ENCODE data around the gene USP3. TPM values are rescaled to one million over a fixed set of nuclear protein-coding genes. Genes with fewer than 3 reads are reported as not detected.
A peak's percentile ranks its signal among the peaks of the same experiment; 100 is the strongest.

USP3 gene
- total and polyA plus RNA-seq, 8 donors, result 37.4 to 80.7 (median 42.3) TPM

DNA sequence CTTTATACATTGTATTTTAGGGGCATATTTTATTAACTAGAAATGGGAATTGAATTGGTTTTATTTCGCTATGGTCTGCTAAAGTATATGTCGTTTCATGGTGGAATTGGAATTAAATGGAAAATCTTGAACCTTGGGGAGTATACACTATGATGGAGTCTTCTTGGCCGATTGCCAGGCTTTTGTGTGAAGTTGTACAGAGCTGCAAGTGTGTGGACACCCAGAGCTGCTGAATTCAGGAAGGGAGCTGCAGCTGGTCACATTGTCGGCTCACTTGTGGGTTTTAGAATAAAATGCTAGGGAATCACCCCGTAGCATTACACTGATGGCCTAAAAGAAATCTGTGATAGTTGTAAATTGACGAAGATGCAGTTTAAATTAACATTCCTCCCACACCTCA, 35.1 kb downstream of the USP3 start:
- Histone ChIP-seq H3K27ac (no peak overlapping the region), H3K9me3 (no peaks in the 10 kb centered on the region), H3K27me3 (no peaks in the 10 kb centered on the region), H3K4me3 (no peak overlapping the region), H3K36me3 (peaks cover 0 to 30% of the 10 kb centered on the region in 2 donors), H3K4me1 (peaks cover 0 to 54% of the 10 kb centered on the region in 2 donors)
- ATAC-seq (no peak), DNase-seq (no peak)
- TF ChIP-seq, protein P1, sequence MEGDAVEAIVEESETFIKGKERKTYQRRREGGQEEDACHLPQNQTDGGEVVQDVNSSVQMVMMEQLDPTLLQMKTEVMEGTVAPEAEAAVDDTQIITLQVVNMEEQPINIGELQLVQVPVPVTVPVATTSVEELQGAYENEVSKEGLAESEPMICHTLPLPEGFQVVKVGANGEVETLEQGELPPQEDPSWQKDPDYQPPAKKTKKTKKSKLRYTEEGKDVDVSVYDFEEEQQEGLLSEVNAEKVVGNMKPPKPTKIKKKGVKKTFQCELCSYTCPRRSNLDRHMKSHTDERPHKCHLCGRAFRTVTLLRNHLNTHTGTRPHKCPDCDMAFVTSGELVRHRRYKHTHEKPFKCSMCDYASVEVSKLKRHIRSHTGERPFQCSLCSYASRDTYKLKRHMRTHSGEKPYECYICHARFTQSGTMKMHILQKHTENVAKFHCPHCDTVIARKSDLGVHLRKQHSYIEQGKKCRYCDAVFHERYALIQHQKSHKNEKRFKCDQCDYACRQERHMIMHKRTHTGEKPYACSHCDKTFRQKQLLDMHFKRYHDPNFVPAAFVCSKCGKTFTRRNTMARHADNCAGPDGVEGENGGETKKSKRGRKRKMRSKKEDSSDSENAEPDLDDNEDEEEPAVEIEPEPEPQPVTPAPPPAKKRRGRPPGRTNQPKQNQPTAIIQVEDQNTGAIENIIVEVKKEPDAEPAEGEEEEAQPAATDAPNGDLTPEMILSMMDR (IDR thresholded peaks at IDR 0.05), result no peak
- intact Hi-C loops (cut with DNase I), result no loop called here

DNA sequence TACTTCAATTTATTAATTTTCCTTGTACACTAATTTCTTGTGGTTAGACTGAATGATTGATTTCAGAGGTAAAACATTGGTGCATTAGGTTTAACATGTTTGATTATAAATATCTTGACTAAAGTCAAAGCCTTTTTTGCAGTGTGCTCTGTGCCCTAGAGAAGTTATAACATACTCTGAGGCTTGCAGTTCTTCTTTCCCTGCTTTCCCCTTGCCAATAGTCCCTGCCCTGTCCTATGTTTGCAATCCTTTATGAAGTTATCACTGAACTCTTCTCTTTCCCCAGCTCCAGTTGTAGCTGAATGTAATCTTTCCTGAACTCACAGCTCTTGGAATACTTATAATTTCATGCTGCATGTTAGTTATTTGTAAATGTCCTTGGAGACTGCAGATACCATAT, 35.6 kb downstream of the USP3 start:
- TF ChIP-seq, protein P1 (IDR thresholded peaks at IDR 0.05), result no peak
- no peak for DNase-seq
- intact Hi-C loops (cut with DNase I), result no loop called here
- Histone ChIP-seq H3K4me3 (no peak overlapping the region), H3K36me3 (peaks cover 0 to 30% of the 10 kb centered on the region in 2 donors), H3K4me1 (peaks cover 0 to 56% of the 10 kb centered on the region in 2 donors), H3K9me3 (no peaks in the 10 kb centered on the region), H3K27ac (no peak overlapping the region), H3K27me3 (no peaks in the 10 kb centered on the region)
- ATAC-seq, result no peak

DNA sequence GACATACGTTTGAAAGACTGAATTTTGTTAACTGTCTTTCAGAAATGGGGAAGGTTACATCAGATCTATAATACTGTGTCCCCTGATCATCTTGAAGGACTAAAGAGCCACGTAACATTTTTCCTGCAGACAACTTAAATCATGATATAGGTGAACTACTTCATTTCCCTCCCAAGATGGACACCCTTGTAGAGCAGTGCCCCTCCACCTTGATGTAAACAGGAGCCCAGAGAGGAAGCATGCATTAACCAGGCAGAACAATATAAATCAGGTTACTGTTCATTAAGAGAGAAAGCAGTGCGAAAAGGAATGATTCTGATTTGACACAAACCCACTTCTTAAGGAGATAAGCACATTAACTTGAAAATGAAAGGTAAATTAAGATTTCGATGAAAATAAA, 36.1 kb downstream of the USP3 start:
- Histone ChIP-seq H3K27ac (no peak overlapping the region), H3K4me3 (no peak overlapping the region), H3K36me3 (peaks cover 0 to 30% of the 10 kb centered on the region in 2 donors), H3K27me3 (no peaks in the 10 kb centered on the region), H3K9me3 (no peaks in the 10 kb centered on the region), H3K4me1 (peaks cover 0 to 56% of the 10 kb centered on the region in 2 donors)
- ATAC-seq (no peak), DNase-seq (no peak)
- intact Hi-C loops (cut with DNase I), result no loop called here
- TF ChIP-seq, protein P1 (IDR thresholded peaks at IDR 0.05), result no peak

DNA sequence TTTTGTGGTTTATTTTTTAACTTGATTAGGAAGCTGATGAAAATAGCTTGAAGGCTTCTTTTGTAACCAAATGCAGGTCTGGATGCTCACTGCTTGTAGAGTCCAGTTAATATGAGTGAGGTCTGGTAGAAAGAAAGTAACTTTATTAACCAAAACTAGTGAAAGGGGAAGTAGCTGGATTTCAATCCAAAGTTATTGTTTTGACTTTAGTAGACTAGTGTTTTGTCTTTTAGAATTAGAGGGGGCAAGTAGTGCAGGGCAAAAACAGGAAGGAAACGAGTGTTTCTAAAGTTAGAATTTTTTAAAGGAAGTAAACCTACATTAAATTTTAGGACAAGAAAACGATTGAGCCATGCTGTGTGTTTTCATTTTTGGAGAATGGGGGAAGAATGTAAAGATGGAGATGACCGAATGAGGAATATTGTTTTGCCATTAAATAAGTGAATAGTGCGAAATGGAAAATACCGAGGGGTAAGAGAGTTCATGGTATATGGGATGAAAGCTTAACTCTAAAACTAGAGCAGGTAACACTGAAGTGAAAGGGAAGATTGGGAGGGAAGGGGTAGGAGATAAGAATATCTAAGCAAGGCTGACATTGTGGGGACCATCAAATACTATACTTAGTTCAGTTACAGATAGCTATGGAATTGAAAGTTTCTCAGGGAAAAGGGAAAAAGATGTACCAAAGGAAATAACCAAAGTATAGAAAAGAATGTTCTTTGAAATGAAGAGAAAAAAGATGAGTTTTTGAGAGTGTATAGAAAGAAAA, 40.0 kb downstream of the USP3 start:
- H3K9me3 ChIP-seq, result no peaks in the 10 kb centered on the region
- H3K27me3 ChIP-seq, result no peaks in the 10 kb centered on the region
- H3K36me3 ChIP-seq, result peaks cover 0 to 15% of the 10 kb centered on the region in 2 donors
- intact Hi-C loops (cut with DNase I), result no loop called here
- H3K27ac ChIP-seq, result peak overlapping the region in 1 of 2 donors; percentile 45
- ATAC-seq (no peak), DNase-seq (no peak)
- H3K4me1 ChIP-seq, result peaks cover 0 to 47% of the 10 kb centered on the region in 2 donors
- TF ChIP-seq, protein P1 (IDR thresholded peaks at IDR 0.05), result no peak
- H3K4me3 ChIP-seq, result no peak overlapping the region

DNA sequence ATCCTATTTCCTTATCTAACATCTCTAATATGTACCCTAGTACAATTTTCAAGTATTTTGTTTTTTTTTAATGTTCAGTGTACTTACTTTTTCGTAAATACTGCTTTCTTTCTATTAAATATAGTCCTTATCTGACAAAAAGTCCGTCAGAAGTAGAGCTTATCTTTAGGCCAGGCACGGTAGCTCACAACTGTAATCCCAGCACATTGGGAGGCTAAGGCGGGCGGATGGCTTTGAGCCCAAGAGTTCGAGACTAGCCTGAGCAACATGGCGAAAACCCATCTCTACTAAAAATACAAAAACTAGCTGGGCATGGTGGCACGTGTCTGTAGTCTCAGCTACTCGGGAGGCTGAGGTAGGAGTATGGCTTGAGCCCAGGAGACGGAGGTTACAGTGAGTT, 41.1 kb downstream of the USP3 start:
- ATAC-seq (no peak), DNase-seq (no peak)
- H3K4me1 ChIP-seq, result peaks cover 0 to 40% of the 10 kb centered on the region in 2 donors
- no peak overlapping the region for H3K4me3 ChIP-seq
- no peaks in the 10 kb centered on the region for H3K9me3 ChIP-seq
- TF ChIP-seq, protein P1 (IDR thresholded peaks at IDR 0.05), result no peak
- intact Hi-C loops (cut with DNase I), result no loop called here
- H3K27me3 ChIP-seq, result no peaks in the 10 kb centered on the region
- no peak overlapping the region for H3K27ac ChIP-seq
- peaks cover 0 to 11% of the 10 kb centered on the region in 2 donors for H3K36me3 ChIP-seq

Data from left lung (tissue), 10 donors.